Measurements from ENCODE around the gene THAP12. TPM values are rescaled to one million over a fixed set of nuclear protein-coding genes. Genes with fewer than 3 reads are reported as not detected.

THAP12 gene
- total and polyA plus RNA-seq, 2 donors (not counting 1 experiment from before 2014, with no cell fraction given) = 39.5 to 57.9 TPM

GRCh38 chr11:76382209-76382608 is 1.3 kb upstream of the THAP12 start:
- no peaks in the 10 kb centered on the region for H3K9me3 ChIP-seq (ENCODE audit: control insufficient read depth, insufficient read depth, low read depth, low read length)
- peak overlapping the region; percentile 73 to 89 (median 82) for H3K4me3 ChIP-seq (replicated peaks in 1 of 4; ENCODE audit: control extremely low read depth in 1 of 4, insufficient read depth in 1 of 4, low read depth in 3 of 4, low read length in 4 of 4)
- H2AFZ ChIP-seq (ENCODE audit: low read length) = peak overlapping the region; percentile 21
- no peaks in the 10 kb centered on the region for H3K27me3 ChIP-seq (ENCODE audit: control insufficient read depth, insufficient read depth, low read length)
- no peaks in the 10 kb centered on the region for H4K20me1 ChIP-seq (ENCODE audit: control insufficient read depth, extremely low read depth, insufficient read depth, low read length)
- DNase-seq (ENCODE audit: low read depth in 2 of 2) = no peak
- TF ChIP-seq CTCF (conservative IDR thresholded peaks at IDR 0.05 in 1 of 2, IDR thresholded peaks at IDR 0.05 in 1 of 2; ENCODE audit: low read depth in 1 of 2, low read length in 2 of 2) = no peak
- no peak for TF ChIP-seq EZH2 (IDR thresholded peaks at IDR 0.05; ENCODE audit: low read length, missing control alignments)
- H3K27ac ChIP-seq (ENCODE audit: insufficient read depth, low read length) = no peak overlapping the region
- no peaks in the 10 kb centered on the region for H3K36me3 ChIP-seq (ENCODE audit: control insufficient read depth, insufficient read depth, low read length)
- peaks cover 34% of the 10 kb centered on the region for H3K79me2 ChIP-seq (ENCODE audit: control insufficient read depth, insufficient read depth, low read length)
- H3K4me1 ChIP-seq (ENCODE audit: control insufficient read depth, extremely low read depth, insufficient read depth, low read length) = peaks cover 7% of the 10 kb centered on the region
- no peak overlapping the region for H3K9ac ChIP-seq (ENCODE audit: insufficient read depth, low read length)
- peak overlapping the region; percentile 97 for H3K4me2 ChIP-seq (ENCODE audit: extremely low read depth, insufficient read depth, low read length)

- peak; percentile 10 to 13 for DNase-seq (ENCODE audit: low read depth in 2 of 2)
These were observed 564 bp downstream of the THAP12 start for GRCh38 chr11:76380159-76380976.

More at GRCh38 chr11:76380159-76380976, 564 bp downstream of the THAP12 start:
- peaks cover 48% of the 10 kb centered on the region for H3K79me2 ChIP-seq (ENCODE audit: control insufficient read depth, insufficient read depth, low read length)
- H3K36me3 ChIP-seq (ENCODE audit: control insufficient read depth, insufficient read depth, low read length) = no peaks in the 10 kb centered on the region
- peak overlapping the region; percentile 77 for H3K4me2 ChIP-seq (ENCODE audit: extremely low read depth, insufficient read depth, low read length)
- TF ChIP-seq CTCF (conservative IDR thresholded peaks at IDR 0.05 in 1 of 2, IDR thresholded peaks at IDR 0.05 in 1 of 2; ENCODE audit: low read depth in 1 of 2, low read length in 2 of 2) = no peak
- TF ChIP-seq EZH2 (IDR thresholded peaks at IDR 0.05; ENCODE audit: low read length, missing control alignments) = no peak
- H3K9ac ChIP-seq (ENCODE audit: insufficient read depth, low read length) = peak overlapping the region; percentile 81
- peaks cover 7% of the 10 kb centered on the region for H3K4me1 ChIP-seq (ENCODE audit: control insufficient read depth, extremely low read depth, insufficient read depth, low read length)
- H3K27me3 ChIP-seq (ENCODE audit: control insufficient read depth, insufficient read depth, low read length) = no peaks in the 10 kb centered on the region
- H4K20me1 ChIP-seq (ENCODE audit: control insufficient read depth, extremely low read depth, insufficient read depth, low read length) = no peaks in the 10 kb centered on the region
- no peaks in the 10 kb centered on the region for H3K9me3 ChIP-seq (ENCODE audit: control insufficient read depth, insufficient read depth, low read depth, low read length)
- peak overlapping the region; percentile 21 for H2AFZ ChIP-seq (ENCODE audit: low read length)
- peak overlapping the region; percentile 52 to 86 (median 72) for H3K4me3 ChIP-seq (replicated peaks in 1 of 4; ENCODE audit: control extremely low read depth in 1 of 4, insufficient read depth in 1 of 4, low read depth in 3 of 4, low read length in 4 of 4)
- peak overlapping the region; percentile 62 for H3K27ac ChIP-seq (ENCODE audit: insufficient read depth, low read length)

Measured in fibroblast of lung (primary cell).